SH-SY5Y (cell line): ENCODE data around the gene RANBP17.

Experiments
- GATA2 ChIP-seq: IDR thresholded peaks from 2 replicates; pipeline ENCODE4 v1.6.1; 2011; ENCODE audit warnings: mild to moderate bottlenecking, low read depth, low read length
- GATA3 ChIP-seq: IDR thresholded peaks from 2 replicates; pipeline ENCODE4 v1.6.1; 2011; ENCODE audit warnings: low read depth, mild to moderate bottlenecking, low read length, moderate library complexity

DNA sequence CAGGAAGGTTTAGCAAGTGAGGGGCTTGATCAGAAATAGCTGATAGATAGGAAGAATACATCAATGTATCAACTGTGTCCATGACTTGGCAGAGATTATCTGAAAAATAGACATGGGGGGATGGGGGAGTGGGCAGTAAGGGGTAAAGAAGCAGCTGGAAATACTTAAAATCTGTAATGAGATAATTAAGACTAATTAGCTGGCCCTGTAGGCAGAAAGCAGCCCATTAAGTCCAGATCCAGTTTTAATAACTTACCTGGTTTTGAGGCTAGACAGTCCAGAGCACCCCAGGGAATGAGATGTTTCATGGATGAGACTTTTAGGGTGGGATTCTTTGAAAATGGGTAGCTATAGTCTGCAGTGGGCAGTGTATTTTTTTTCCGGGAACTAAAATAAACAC lies 330.3 kb downstream of the RANBP17 start:
- TF ChIP-seq GATA2 (0 out of 2 replicates have a peak, but pooled peaks have one; percentile 14), GATA3 (no peak)
